NCI-H128 (cell line): ENCODE measurements around the gene COL9A3.

Experiments used
- DNase-seq: peaks from one replicate; lab custom pipeline; 2025; ENCODE audit not compliant: unreplicated experiment; lab: John Stamatoyannopoulos, UW

The COL9A3 gene

DNA sequence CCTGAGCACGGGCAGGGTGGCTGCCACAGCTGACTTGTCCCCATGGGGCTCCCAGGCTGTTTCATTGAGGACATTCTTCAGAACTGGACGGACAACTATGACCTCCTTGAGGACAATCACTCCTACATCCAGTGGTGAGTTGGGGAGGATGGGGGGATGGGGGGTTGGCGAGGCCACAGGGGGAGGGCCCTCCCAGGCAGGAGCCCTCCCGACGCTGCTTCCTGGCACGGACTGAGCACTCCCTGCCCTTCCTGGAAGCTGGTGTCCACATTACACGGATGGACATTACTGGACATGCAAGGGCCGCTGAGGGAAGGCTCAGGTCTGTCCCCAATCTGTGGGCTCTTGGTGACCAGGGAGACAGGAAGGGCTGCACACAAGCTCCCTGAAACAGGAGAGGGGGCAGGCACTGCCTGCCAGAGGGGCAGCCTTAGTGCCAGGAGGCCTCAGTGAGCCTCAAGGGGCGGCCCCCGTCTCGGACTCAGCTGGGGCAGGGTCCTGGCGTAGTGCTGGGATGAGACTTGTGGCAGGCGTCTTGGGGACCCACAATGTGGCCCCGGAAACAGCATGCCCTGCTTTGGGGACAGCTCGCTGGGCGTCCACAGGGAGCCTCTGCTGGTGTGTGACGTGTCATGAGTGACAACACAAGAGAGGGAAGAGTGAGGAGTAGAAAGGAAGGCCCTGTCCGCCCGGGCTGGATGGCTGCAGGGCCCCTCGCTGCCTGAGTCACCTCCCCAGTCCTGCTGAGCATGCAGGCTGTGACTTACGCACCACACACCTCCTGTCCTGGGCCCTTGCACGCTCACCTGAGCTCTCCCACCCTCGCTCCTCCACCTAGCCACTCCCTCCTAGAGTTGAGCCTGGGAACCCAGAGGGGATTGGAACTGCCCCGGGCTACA lies 7.1 kb upstream of the COL9A3 start:
- no peak for DNase-seq

DNA sequence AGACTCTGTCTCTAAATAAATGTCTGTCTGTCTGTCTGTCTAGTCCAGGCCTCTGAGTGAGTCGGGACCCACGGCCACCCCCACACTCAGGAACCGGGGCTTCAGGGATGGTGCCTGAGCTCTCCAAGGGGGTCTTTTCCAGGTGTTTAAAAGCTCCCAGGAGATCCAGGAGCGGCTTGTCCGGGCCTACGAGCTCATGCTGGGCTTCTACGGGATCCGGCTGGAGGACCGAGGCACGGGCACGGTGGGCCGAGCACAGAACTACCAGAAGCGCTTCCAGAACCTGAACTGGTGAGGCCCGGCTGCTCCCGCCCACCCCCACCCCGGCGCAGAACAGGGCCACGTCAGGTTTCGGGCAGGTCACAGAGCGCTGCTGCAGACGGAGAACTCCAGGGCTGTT lies 5.5 kb upstream of the COL9A3 start:
- no peak for DNase-seq

DNA sequence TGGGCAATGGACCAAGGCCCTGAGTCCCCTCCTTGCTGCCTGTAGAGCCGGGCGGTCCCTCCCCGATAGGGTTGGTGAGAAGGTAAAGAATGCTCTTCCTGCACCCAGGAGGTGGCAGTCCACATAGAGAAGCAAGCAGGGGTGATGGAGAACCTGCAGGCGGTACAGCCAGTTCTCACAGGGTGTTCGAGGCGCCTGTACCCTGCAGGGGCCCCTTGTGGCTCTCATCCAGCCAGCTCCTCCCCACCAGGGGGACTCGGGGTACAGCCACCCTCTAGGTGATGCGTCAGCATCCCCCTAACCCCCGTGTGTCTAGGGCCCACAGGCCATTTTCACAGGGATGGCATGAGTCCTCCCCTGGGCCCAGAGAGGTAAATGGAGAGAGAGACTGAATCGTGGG lies 5.1 kb upstream of the COL9A3 start:
- DNase-seq = no peak

DNA sequence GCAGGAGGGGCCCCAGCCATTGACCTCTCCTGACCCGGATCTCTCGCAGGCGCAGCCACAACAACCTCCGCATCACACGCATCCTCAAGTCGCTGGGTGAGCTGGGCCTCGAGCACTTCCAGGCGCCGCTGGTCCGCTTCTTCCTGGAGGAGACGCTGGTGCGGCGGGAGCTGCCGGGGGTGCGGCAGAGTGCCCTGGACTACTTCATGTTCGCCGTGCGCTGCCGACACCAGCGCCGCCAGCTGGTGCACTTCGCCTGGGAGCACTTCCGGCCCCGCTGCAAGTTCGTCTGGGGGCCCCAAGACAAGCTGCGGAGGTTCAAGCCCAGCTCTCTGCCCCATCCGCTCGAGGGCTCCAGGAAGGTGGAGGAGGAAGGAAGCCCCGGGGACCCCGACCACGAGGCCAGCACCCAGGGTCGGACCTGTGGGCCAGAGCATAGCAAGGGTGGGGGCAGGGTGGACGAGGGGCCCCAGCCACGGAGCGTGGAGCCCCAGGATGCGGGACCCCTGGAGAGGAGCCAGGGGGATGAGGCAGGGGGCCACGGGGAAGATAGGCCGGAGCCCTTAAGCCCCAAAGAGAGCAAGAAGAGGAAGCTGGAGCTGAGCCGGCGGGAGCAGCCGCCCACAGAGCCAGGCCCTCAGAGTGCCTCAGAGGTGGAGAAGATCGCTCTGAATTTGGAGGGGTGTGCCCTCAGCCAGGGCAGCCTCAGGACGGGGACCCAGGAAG lies 4.5 kb upstream of the COL9A3 start:
- no peak for DNase-seq

DNA sequence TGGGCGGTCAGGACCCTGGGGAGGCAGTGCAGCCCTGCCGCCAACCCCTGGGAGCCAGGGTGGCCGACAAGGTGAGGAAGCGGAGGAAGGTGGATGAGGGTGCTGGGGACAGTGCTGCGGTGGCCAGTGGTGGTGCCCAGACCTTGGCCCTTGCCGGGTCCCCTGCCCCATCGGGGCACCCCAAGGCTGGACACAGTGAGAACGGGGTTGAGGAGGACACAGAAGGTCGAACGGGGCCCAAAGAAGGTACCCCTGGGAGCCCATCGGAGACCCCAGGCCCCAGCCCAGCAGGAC lies 4.0 kb upstream of the COL9A3 start:
- no peak for DNase-seq

DNA sequence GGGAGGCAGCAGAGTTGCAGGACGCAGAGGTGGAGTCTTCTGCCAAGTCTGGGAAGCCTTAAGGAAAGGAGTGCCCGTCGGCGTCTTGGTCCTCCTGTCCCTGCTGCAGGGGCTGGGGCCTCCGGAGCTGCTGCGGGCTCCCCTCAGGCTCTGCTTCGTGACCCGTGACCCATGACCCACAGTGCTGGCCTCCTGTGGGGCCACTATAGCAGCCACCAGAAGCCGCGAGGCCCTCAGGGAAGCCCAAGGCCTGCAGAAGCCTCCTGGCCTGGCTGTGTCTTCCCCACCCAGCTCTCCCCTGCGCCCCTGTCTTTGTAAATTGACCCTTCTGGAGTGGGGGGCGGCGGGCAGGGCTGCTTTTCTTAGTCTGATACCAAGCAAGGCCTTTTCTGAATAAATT lies 3.3 kb upstream of the COL9A3 start:
- no peak for DNase-seq

DNA sequence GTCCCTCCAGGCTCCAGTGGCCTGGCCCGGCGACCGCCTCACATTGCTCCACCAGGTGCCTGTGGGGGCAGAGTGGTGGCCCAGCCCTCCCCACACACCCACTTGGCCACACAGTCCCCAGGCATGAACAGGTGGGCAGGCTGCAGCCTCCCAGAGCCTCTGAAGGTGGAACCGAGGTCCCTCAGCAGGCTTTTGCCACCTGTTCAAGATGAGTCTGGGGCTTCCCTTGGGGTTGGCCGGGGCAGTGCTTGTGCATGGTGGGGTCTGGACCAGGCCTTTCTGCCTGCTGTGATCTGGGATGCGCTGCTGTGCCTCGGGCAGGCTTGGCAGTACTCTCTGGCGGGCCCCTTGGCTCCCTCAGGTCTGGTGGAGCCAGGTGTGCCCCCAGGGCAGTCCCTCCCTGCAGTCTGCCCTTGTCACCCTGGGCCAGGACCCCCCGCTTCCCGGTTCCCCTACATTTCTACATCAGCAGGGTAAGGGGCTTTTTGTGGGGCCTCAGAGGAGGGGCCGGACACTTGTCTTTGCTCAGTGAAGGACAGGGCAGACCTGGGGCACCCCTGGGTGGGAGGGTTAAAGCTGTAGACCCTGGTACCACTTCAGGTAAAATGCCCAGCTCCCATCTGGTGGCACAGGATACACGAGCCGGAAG lies 2.7 kb upstream of the COL9A3 start:
- no peak for DNase-seq

DNA sequence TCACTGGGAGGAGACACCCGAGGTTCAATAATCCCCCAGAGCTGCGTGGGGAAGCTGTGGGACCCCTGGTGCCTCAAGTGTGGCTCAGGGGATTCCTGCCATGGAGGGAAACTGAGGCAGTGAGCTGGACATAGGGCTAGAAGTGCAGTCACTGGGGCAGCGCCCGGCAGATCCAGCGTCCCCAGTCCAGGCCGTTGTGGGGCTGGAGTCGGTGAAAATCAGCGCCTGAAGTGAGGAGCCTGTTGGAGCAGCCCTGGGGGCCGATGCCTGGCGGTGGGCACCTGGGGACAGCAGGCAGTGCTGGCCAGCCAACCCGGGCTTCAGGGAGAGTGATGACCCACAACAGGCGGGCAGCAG lies 2.2 kb upstream of the COL9A3 start:
- DNase-seq = no peak

DNA sequence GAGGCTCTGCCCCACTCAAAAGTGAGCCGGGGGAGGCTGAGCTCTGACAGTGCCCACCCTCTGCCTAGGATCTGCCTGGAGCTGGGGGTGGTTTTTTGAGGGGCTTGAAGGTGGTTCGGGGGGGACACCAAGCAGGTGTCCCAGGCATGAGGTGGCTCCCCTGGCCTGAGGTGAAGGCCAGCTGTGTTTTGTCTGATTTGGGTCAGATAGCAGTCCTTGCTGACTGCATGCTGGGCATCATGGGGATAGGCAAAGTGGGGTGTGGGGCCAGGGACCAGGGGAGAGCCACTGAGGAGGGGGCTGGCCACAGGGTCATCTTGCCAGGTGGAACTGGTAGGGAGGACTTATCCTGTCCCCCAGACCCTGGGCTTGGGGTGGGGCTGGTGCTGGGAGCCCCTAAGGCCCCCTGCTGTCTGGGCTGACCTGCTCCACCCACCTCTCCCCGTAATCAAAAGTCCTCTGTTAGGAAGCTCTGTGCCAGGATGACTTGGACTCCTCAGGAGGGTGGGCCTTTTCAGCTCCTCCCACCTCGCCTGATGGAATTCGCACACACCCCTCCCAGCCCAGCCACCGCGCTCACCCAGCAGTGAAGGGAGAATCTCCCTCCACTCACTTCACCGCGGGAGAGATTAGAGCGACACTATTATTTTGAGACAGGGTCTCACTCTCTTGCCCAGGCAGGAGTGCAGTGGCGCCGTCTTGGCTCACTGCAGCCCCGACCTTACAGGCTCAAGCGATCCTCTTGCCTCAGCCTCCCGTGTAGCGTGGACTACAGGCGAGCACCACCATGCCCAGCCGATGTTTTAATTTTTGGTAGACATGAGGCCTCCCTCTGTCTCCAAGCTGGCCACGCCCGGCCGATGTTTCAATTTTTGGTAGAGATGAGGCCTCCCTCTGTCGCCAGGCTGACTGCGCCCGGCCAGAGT lies 1.5 kb upstream of the COL9A3 start:
- no peak for DNase-seq

DNA sequence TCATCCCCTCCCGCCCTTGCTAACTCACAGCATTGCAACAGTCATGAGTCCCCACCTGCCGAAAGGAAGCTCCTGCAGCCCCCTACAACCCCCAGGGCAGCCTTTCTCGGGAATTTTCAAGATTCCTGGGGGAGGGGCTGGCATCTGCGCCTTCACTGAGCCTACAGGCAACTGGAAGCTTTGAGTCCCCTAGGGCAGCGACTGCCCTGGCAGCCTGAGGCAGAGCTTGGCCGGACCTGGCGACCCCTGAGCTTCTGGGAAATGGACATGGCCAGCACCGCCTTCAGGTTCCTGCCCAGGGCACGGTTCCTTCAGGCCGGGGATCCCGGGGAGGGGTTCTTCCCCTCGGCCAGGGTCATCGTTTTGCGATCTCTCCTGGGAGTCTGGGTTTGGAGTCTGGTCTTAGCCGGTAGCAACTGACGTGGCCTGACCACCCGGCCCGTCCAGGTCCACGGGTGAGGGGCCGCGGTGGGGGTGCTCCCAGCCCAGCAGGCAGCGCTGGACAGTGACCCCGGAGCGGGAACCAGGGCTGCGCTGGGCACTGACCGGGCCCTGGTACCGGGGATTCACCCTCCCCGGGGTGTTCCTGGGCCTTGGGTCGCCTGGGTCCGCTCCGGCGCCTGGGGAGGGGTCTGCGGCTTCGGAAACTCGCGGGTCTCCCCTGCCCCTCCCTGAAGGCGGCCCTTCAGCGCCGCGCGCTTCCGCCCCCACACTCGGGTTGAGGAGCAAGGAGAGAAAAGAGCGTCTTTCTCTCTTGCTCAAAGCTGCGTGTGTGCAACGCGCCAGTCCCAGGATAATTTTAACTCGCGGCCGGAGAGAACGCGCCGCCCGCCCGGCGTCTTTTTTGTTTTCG lies 593 bp upstream of the COL9A3 start:
- no peak for DNase-seq

DNA sequence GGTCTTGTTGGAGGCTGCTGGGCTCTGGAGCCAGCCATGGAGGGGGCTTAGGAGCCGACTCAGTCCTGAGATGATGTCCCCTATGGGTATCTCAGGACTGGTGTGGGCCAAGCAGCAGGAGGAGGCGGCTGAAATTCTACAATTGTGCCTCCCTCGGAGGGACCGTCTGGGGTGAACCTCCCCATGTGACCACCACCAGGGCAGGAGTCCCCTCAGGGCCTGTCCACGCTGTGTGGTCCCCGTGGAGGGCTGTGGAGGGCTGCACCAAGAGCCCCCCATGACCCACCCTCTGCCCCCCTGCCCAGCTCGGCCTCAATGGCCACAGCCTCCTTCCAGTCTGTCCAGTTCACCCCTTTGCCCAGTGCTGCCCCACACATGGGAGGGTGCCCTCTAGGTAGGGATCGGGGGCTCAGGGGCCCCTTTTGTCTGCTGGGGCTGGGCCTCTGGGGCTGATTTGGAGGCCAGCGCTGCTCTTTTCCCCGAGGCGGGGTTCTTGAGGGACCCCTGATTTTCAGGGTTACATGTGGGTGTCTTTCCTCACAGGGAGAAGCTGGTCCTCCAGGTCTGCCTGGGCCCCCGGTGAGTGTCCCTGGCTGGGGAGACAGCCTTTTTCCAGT lies 1.2 kb downstream of the COL9A3 start:
- DNase-seq = no peak

DNA sequence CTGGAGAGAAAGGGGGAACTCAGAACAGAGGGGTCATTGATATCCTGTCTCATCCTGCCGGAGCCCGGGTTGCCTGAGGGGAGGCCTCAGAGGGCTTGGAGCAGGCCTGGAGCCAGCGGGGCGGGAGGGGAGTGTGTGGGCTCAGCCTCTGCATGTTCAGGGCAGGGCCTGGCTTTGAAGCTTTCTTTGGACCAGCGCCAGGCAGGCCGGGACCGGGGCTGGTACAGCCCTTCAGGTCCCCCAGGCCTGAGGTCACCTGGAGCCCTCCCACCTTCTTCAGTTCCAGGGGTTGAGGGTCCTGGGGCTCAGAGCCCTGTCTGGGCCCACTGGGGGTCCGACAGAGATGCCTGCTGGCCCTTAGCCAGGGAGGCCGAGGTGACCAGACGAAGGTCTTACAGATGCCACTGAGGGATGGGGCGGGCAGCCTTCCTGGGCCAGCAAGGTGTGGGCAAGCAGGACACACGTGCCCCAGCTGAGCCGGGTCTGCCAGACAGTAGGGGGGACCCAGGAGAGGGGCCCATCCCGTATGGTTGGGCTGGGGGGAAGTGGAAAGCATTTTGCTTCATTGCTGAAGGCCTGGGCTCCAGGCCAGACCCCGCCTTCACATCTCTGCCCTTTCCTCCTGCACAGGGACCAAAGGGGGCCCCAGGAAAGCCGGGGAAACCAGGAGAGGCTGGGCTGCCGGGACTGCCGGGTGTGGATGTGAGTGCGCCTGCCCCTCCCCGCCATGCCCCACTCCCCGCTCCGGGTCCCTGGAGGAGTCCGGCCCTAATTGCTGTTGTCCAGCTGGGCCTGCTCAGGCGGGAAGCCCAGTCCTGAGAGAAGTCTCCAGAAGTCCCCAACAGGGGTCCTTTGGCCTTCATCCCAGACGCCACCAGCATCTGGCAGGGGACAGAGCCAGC lies 2.0 kb downstream of the COL9A3 start:
- no peak for DNase-seq

DNA sequence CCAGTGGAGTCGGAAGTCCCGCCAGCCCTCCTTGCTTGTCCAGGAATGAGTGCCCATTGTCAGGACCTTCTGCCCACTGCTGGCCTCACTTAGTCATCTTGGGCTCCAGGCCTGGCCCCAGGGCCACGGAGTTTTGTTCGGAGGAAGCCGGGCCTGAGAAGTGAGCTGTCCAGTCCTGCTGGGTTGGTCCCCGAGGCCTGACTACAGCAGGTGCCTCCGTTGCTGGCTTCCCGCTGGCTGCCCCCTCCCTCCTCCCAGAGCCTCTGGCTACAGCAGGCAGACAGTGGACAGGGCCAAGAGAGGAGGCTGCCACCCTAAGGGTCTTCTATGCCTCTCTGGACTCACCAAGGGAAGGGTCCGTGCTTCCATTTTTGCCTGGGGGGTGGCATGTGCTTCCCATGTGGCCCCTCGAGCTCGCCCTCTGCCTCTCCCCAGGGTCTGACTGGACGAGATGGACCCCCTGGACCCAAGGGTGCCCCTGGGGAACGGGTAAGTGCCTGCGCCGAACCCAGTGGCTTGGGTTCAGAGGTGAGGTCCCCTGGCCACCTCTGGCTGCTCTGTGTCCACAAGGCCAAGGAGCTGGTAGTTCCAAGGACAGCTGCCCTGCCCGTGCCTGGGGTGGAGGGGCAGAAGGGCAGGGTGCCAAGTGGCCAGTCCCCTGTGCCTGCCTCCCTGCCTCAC lies 2.8 kb downstream of the COL9A3 start:
- DNase-seq = no peak

DNA sequence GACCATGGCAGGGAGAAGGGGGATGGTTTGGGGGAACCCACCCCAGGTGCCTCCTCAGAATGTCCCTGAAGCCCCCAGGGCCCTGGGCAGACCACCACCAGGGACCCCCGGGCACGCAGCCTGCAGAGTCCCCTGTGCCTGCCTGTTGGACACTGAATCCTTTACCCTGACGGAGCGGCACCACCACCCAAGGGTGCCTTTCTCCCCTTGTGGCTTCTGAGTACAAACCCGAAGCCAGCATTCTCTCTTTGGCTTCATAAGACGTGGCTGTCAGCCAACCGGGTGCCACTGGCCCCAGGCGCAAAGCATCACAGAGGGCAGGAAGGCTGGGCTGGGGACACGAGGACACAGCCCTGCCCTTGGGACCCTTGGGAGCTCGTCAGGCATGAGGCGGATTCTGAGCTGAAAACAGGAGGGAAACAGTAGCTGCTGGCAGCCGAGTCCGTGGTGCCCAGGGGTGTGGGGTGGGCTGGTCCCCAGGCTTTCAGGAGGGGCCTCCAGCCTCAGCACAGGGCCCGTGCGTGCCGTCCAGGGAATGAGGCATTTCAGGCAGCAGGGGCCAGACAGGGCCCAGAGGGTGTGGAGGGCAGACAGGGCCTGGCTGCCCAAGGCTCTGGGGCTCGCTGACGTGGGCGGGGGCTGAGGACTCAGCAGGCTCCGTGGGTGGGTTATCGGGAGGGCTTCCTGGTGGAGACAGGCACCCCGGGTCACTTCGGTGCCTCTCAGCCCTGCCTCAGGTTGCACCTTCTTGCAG lies 3.5 kb downstream of the COL9A3 start:
- no peak for DNase-seq

DNA sequence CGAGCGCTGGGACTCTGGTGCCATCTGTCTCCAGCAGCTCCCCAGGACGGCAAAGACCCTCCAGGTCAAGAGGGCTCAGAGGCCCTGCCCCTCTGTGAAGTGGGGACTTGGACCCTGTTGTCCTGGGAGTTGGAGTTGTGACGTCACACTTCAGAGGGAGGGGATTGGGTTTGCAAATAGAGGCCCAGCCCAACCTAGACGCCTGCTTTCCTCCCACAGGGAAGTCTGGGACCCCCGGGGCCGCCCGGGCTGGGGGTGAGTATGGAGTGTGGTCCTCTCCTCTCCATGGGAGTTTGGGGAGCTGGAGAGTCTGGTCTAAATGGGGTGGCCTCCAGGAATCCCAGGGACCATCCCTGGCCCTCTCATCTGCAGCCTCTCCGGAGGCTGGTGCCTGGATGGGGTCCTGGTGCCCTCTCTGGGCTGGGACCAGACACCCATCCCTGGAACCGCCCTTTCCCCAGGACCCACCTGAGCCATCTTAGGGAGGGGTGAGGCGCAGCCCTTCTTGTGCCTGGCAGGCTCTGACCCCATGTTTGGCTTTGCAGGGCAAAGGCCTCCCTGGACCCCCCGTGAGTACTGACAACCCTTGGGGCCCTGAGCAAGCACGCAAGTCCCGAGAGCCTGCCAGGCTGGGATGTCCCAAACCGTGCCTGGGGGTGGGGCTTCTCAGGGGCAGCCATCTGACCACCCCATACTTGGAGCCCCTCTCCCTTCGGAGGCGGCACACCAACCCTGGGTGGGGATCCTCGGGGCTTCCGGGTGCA lies 4.3 kb downstream of the COL9A3 start:
- no peak for DNase-seq

DNA sequence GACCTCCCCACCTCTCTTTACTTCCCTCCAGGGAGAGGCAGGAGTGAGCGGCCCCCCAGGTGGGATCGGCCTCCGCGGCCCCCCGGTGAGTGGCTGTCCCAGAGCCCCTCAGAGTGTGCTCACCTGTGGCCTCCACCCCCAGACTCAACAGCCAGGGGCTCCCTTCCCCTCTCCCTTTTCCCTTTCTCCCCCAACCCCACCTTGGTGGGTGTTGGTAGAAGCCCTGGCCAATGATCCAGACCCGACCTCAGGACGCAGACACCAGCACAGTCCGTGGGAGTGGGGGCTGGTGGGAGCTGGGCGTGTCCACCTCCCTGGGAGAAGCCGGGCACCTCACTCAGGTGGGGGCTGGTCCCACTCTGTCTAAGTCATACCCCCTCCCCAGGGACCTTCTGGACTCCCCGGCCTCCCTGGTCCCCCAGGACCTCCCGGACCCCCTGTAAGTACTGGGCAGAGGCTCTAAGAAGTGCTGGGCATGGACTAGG lies 4.9 kb downstream of the COL9A3 start:
- DNase-seq = no peak
